Coronary artery (tissue), 2 donors: ENCODE measurements around the gene SLC22A23.

Source experiments
- DNase-seq: peaks from one replicate; pipeline ENCODE4 v3.0.0-alpha.2; 2017; ENCODE audit warnings: low spot score
- H3K27ac ChIP-seq, 2 donors: fragments of 200-600 bp; sonication (generic); one replicate each; pipeline ENCODE4 v1.5.1; 2016 to 2019
- H3K4me3 ChIP-seq: fragments of 200-600 bp; sonication (generic); 2 replicates; pipeline ENCODE4 v1.5.1; 2016; ENCODE audit warnings: mild to moderate bottlenecking, moderate library complexity
- CTCF ChIP-seq: fragments of 200-600 bp; sonication (generic); IDR thresholded peaks from one replicate; pipeline ENCODE4 v1.5.1; 2019; ENCODE audit warnings: antibody characterized with exemption

Gene SLC22A23

GRCh38 chr6:3349388-3350251, 107.2 kb downstream of the SLC22A23 start:
- TF ChIP-seq CTCF: no peak
- no peak for DNase-seq
- Histone ChIP-seq H3K4me3 (no peak overlapping the region), H3K27ac (no peak overlapping the region)

- Histone ChIP-seq H3K4me3 (no peak overlapping the region), H3K27ac (no peak overlapping the region)
- no peak for DNase-seq
- no peak for TF ChIP-seq CTCF
Measured at GRCh38 chr6:3348821-3349220, 108.0 kb downstream of the SLC22A23 start.

GRCh38 chr6:3347826-3348225, 109.0 kb downstream of the SLC22A23 start:
- no peak for TF ChIP-seq CTCF
- Histone ChIP-seq H3K27ac (no peak overlapping the region), H3K4me3 (no peak overlapping the region)
- DNase-seq: no peak

GRCh38 chr6:3347247-3347646, 109.6 kb downstream of the SLC22A23 start:
- H3K4me3 ChIP-seq: no peak overlapping the region
- TF ChIP-seq CTCF: no peak

GRCh38 chr6:3346476-3346875, 110.4 kb downstream of the SLC22A23 start:
- Histone ChIP-seq H3K4me3 (no peak overlapping the region), H3K27ac (no peak overlapping the region)
- DNase-seq: no peak
- no peak for TF ChIP-seq CTCF

More at GRCh38 chr6:3347247-3347646, 109.6 kb downstream of the SLC22A23 start:
- H3K27ac ChIP-seq: no peak overlapping the region
- DNase-seq: no peak

GRCh38 chr6:3345836-3346235, 111.0 kb downstream of the SLC22A23 start:
- no peak overlapping the region for H3K27ac ChIP-seq
- H3K4me3 ChIP-seq: no peak overlapping the region
- TF ChIP-seq CTCF: no peak
- DNase-seq: no peak
